NCI-H2196 (cell line): ENCODE data around the gene TAB3.

ENCODE experiments used
- DNase-seq: peaks from one replicate; lab custom pipeline; 2025; ENCODE audit not compliant: unreplicated experiment; lab: John Stamatoyannopoulos, UW

The TAB3 gene, protein sequence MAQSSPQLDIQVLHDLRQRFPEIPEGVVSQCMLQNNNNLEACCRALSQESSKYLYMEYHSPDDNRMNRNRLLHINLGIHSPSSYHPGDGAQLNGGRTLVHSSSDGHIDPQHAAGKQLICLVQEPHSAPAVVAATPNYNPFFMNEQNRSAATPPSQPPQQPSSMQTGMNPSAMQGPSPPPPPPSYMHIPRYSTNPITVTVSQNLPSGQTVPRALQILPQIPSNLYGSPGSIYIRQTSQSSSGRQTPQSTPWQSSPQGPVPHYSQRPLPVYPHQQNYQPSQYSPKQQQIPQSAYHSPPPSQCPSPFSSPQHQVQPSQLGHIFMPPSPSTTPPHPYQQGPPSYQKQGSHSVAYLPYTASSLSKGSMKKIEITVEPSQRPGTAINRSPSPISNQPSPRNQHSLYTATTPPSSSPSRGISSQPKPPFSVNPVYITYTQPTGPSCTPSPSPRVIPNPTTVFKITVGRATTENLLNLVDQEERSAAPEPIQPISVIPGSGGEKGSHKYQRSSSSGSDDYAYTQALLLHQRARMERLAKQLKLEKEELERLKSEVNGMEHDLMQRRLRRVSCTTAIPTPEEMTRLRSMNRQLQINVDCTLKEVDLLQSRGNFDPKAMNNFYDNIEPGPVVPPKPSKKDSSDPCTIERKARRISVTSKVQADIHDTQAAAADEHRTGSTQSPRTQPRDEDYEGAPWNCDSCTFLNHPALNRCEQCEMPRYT

GRCh38 chrX:30889147-30890140, at the start of gene TAB3:
Gene TAB3, minus strand, starts transcription at chrX:30889254. Its CDS starts 29,666 bp downstream, at chrX:30859588.
- DNase-seq = peak; percentile 90

DNA sequence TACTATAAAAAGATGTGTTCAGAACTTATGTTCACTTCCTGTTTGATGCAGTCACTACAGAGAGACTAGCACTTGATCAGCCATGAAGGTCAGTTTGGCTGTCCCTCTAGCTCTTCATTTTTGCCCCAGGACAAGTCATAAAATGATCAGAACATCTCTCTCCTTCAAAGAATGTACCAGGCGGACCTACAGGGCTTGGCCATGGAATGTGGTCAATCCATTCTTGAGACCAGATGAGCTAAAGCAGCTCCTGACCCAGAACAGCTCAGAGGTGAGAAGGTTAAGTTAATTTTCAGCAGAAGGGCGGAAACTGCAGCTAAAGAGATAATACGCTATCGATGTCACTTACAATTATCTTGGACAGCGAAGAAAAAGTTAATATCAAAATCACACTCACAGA, 49.2 kb upstream of the TAB3 start:
- no peak for DNase-seq

DNA sequence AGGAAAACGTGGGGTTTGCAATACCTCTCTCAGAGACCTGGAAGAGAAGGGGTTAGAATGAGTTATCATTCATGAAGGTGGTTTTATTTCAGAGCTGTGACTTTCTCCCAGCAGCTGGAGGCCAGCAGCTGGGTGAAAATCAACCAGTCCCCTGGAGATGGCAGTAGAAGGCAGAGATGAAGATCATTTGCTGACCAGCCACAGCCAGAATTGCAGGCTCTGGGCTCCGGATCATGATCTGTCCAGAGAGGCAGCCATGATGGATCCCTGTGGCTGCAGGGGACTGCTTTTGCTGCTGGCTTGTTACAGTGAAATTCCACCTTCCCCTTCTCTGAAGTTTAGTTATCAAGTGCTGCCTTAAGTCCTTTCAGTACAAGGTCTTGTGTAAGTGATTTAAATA, 46.9 kb upstream of the TAB3 start:
- DNase-seq = no peak

DNA sequence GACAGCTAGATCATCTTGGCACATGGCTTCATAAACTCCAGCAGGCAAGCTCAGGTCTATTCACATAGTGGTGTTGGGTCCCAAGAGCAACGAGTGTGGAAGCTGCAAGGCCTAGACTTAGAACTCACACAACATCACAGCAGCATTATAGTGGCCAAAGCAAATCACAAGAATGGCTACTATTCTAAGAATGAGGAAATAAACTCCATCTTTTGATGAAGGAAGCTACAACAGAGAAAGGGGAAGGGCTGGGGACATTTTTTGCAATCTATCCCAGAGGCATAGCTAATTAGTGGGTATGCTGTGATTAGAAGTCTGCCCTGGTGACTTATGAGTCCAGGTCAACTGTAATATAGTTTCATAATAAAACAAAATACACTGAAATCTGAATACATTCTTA, 42.9 kb upstream of the TAB3 start:
- no peak for DNase-seq

DNA sequence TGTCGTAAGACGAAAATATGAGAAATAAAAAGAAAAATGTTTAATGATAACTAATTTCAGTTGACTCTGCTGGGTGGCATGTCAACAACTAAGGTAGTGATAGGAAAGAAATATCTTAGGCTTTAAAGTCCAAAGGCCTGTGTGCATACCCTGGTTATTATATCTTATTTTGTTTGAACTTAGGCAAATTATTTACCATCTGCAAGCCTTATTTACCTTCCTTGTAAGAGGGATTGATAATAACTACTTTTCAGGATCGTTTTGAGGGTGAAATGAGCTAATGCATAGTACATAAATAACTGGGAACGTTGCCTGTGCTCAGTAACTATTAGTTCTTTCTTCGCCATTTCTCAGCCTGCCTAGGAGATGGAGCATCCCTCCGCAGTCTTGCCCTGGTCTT, 41.6 kb upstream of the TAB3 start:
- DNase-seq = no peak

- no peak for DNase-seq
These were observed 41.1 kb upstream of the TAB3 start for GRCh38 chrX:30930143-30930542.

- DNase-seq = no peak
These were observed 31.2 kb upstream of the TAB3 start for GRCh38 chrX:30920271-30920670.

GRCh38 chrX:30918480-30918879, 29.4 kb upstream of the TAB3 start:
- DNase-seq = no peak

GRCh38 chrX:30913492-30913891, 24.4 kb upstream of the TAB3 start:
- no peak for DNase-seq

DNA sequence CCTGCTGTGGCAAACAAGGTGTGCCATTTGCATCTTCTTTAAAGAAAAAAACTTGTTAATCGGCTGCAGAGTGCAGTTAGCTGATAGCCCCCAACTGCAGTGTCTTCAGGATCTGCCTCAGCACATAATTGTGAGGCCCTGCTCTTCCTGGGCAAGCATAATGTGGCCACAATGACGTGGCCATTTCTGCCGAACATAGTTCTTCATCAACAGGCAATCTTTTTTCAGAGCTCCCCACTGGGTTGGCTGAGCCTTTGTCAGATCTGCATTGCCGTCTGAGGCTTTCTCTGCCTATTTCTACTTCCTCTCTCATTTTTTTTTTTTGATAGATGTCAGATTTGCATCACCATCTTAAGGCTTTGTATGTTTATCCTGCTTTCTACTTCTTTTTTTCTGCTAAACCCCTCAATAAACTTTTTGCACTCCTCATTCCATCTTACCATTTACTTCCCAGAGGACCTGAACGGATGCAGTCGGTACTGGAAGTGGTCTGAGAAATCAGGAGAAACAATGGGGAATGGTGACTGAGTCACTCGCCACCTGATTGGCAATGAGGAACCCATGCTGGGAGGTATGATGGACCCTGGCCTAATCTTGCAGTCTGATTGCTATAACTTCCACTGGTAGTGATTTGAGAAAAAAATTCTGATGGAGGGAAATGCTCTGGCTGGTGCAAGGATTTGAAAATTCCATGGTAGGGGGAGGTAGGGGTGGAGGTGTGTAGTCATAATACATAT, 21.2 kb upstream of the TAB3 start:
- DNase-seq = no peak

GRCh38 chrX:30906726-30907125, 17.7 kb upstream of the TAB3 start:
- no peak for DNase-seq

GRCh38 chrX:30905321-30905720, 16.3 kb upstream of the TAB3 start:
- DNase-seq = no peak

DNA sequence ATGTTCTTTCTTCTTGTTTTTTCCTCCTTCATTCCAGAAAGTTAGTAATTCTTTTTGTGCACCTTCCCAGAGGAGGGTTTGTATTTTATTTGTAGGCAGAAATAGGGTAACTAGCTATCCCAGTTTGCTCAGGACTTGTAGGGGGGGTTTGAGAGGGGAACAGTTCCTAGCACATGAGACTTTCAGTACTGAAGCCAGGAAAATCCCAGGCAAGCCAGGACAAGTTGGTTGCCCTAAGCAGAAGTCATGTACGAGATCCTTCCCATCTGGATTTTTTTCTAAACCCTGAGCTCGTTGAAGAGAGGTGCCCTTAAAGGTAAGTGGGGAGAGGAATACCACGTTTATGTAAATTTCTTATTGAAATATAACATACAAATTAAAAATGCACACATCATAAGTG, 15.6 kb upstream of the TAB3 start:
- no peak for DNase-seq

- DNase-seq = no peak
These were observed 15.1 kb upstream of the TAB3 start for GRCh38 chrX:30904186-30904585.

- DNase-seq = no peak
These were observed 11.2 kb upstream of the TAB3 start for GRCh38 chrX:30900227-30900626.

GRCh38 chrX:30898886-30899285, 9.8 kb upstream of the TAB3 start:
- DNase-seq = no peak

GRCh38 chrX:30895370-30895769, 6.3 kb upstream of the TAB3 start:
- DNase-seq = no peak

GRCh38 chrX:30893206-30893605, 4.2 kb upstream of the TAB3 start:
- no peak for DNase-seq

- DNase-seq = no peak
These were observed 3.5 kb upstream of the TAB3 start for GRCh38 chrX:30892591-30892990.

DNA sequence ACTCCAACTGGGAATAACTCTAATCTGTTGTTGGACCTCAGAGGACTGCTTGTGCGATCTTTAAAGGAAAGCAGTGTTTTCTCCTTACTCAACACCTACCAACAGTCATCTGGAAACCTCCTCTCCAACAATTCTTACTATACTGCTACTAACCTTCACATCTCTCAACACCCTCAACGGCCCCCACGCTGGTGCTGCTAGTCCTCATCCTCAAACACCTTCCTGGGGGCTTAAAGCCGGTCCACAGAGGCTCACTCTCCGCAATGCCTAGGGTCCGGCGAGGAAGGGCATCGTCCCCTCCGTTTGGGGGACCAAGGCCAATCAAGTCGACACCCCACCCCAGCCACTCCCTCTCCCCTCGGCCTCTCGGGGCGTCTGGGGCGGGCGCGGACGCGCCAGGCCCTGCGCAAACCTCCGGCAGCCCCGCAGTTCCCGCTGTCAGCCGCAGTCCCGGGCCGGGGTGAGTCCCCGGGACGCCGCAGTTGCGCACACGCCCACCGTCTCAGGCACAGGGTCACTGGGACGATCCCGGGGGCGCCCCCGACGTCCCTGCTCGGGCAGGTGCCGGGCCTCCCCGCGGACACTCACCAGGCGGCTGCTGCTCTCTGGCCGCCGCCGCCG, 418 bp downstream of the TAB3 start:
- DNase-seq = no peak
